ENCODE data around the gene ZPLD1.

GRCh38 chr3:102471491-102471890 lies 36.7 kb downstream of the ZPLD1 start:
- no peak for TF ChIP-seq ZBTB33 (IDR thresholded peaks at IDR 0.05; ENCODE audit: extremely low read depth, insufficient replicate concordance, low read length)
- no peak for TF ChIP-seq ZNF274 (IDR thresholded peaks at IDR 0.05; ENCODE audit: low read depth, low read length)

Data from HCT116 (cell line).